CD4-positive, alpha-beta T cell treated with Interleukin-2 at 100 ng/mL for 4 hours (primary cell): ENCODE data around the gene DPYSL4.

Experiments used
- DNase-seq: peaks from one replicate; pipeline ENCODE4 v3.0.0-alpha.2; 2020; ENCODE audit warnings: low spot score

The DPYSL4 gene

GRCh38 chr10:132196178-132197113 is 9.7 kb downstream of the DPYSL4 start:
- no peak for DNase-seq

- no peak for DNase-seq
Measured at GRCh38 chr10:132197271-132198067, 10.7 kb downstream of the DPYSL4 start.

DNA sequence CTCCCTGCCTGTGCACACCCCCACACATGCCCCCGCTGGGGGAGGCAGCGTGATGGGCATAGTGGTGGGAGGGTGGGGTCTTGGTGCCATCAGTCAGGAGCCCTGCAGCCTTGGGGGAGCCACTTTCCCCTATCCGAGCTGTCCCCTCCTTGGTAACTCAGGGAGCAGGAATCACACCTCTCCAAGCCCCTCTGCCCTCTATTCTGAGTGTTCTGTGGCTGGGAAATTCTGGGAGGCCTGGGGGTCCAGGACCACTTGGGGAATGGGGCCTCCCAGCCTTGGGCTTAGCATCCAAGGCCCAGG is 11.3 kb downstream of the DPYSL4 start:
- no peak for DNase-seq

GRCh38 chr10:132198381-132199181 is 11.8 kb downstream of the DPYSL4 start:
- no peak for DNase-seq

GRCh38 chr10:132199268-132199853 is 12.6 kb downstream of the DPYSL4 start:
- no peak for DNase-seq

GRCh38 chr10:132199854-132200311 is 13.1 kb downstream of the DPYSL4 start:
- DNase-seq = no peak

- no peak for DNase-seq
Measured at GRCh38 chr10:132200344-132201110, 13.8 kb downstream of the DPYSL4 start.

GRCh38 chr10:132201111-132201969 is 14.6 kb downstream of the DPYSL4 start:
- DNase-seq = no peak

- no peak for DNase-seq
Measured at GRCh38 chr10:132202070-132202970, 15.6 kb downstream of the DPYSL4 start.

DNA sequence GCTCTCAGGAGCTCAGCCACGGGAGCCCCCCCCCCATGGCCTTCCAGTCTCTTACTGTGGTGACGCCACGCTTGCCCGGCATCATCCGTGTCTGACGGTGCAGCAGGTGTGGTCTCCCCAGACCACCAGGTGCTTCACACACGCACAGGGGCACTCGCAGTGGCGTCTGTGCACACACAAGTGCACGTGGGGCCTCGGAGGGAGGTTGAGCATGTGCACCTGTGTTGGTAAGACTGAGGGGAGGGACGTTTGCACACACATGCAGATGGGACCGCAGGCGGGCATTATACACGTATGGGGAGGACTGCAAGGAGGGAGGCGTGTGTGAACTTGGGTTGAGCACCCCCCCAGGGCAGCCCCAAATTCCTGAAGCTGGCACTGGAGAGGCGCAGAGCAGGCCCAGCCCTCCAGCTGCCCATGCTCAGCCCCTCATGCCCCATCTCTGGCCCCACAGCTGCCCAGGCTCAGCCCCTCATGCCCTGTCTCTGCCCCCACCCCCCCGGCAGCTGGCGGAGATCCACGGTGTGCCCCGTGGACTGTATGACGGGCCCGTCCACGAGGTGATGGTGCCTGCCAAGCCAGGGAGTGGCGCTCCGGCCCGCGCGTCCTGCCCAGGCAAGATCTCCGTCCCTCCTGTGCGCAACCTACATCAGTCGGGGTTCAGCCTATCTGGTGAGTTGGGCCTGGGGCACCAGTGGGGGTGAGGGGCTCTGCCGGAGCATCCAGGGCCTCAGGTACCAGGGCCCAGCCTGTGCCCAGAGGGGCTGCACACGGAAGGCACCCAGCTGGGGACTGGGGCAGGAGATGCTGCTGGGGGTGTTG is 16.7 kb downstream of the DPYSL4 start:
- no peak for DNase-seq

DNA sequence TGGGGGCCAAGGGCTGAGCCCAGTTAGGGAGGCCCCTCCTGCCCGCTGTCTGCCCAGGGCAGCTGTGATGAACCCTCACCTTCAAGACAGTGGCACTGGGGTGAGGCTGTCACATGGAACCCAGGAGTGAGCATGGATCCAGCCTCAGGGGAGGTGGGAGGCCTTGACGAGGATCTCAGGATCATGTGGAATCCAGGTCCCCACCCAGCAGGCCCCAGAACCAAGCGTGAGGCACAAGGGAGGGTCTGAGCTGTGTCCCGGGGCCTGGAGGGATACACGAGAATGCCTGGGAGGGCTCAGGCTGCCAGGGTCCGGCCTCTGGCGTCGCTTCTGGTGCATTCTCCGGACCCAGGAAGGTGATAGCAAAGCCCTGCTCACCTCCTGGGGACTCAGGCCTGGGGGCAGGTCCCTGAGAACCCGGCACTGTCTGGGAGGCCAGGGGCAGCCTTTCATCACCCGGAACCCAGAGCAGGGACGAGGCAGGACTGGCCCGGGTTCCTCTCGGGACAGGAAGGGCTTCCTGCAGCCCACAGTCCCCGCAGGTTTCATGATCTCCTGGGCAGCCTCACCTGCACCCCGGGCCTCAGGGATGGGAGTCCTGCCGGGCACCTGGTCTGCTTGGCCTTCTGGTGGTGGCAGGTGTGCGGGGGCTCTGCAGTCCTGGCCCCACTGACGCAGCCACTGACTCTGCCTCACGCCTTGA is 17.5 kb downstream of the DPYSL4 start:
- DNase-seq = no peak

GRCh38 chr10:132204781-132205473 is 18.2 kb downstream of the DPYSL4 start:
- no peak for DNase-seq

DNA sequence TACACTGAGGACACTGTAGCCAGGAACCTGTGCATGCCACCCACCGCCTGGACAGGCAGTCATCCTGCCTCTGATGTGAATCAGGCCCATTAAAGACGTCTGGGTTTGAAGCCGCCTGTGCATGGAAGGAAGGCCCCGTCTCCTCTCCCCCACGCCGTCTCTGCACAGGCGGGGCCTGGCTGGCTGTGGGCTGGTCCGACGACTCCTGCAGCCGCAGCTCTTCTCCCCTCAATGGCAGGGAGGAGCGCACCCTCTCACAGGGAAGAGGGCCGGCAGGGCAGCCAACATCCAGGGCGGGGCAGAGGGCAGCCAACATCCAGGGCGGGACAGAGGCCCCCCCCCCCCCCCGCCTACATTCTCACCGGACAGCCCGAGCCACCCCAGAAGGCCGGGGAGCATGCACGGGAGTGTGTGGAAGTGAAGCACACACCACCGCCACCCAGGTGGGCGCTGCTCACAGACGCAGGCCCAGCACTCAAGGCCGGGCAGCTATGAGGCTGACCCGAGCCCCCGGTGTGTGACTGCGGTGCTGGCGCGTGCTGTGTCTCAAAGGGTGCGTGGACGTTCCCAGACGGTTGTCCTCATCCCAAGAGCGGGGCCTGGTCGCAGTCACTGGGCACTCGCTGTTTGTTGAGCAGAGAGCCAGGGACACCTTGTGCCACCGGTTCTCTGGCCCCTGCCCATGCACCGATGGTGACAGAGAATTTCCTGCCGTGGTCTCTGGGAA is 19.1 kb downstream of the DPYSL4 start:
- no peak for DNase-seq

DNA sequence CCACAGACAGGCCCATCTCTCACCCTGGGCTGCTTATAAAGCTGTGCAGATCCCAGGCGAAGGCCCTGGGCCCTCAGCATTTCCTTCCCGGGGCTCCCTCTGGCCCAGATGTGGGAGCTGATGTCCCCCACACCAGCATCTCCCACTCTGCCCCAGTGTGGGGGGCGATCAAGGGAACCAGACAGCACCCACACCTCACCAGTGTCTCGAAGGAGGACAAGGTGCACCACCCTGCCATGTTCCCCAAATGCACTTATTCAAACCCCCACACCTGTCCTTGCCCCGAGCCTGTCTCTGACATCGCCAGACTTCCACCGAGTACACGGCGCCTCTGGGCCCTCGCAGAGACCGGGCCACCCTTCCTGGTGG is 19.6 kb downstream of the DPYSL4 start:
- no peak for DNase-seq

DNA sequence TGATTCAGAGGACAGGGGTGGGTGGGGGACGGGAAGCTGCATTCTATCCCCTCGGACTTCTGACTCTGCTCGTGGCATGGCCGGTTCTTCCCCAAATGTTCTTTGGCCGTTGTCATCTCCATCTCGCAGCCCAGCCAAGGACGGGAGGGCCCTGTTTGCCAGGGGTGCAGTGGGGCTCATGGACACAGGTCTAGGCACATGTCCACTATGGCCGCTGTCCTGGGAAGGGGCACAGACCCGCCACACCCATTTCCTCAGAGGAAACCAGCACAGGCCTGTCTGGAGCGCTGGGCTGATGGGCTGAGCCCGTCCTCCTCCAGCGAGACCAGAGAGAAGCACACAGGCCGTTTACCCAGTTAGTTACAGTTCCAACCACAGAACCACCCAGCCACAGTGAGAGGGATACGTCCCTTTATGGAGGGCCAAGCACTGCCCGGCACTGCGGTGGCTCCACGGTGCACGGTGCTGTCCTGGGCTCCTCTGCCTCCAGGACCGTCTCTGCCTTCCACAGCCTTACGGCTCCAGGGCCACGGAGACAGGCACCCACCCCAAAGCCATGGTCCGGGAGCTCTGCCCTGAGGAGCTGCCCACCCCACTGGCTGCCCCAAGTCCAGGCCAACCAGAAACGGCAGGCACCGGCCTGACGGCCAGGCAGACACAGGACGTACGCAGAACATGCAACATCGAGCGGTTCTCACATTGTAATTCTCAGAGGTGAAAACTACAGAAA is 20.2 kb downstream of the DPYSL4 start:
- no peak for DNase-seq
